Lower lobe of right lung (tissue), 2 donors: ENCODE data around the gene HPGD. TPM values are rescaled to one million over a fixed set of nuclear protein-coding genes. Genes with fewer than 3 reads are reported as not detected.

ENCODE experiments used
- ATAC-seq, 2 donors: fragments of 200-7000 bp; cut with Tn5 transposase; one replicate each; pipeline ENCODE4 v1.9.1; 2020 to 2022; ENCODE audit warnings: mild to moderate bottlenecking in 2 of 2, moderate library complexity in 2 of 2
- DNase-seq: peaks from one replicate; pipeline ENCODE4 v3.0.0-alpha.2; 2020
- H3K27ac ChIP-seq: fragments of 200-600 bp; one replicate; pipeline ENCODE4 v1.8.0; 2022
- H3K27me3 ChIP-seq: fragments of 200-600 bp; one replicate; pipeline ENCODE4 v1.8.0; 2022; ENCODE audit warnings: low read depth
- H3K36me3 ChIP-seq: fragments of 200-600 bp; one replicate; pipeline ENCODE4 v1.8.0; 2022; ENCODE audit warnings: mild to moderate bottlenecking
- H3K4me1 ChIP-seq: fragments of 200-600 bp; one replicate; pipeline ENCODE4 v1.8.0; 2022
- H3K4me3 ChIP-seq: fragments of 200-600 bp; one replicate; pipeline ENCODE4 v1.8.0; 2022; ENCODE audit warnings: mild to moderate bottlenecking
- H3K9me3 ChIP-seq: fragments of 200-600 bp; one replicate; pipeline ENCODE4 v1.8.0; 2022
- CTCF ChIP-seq: fragments of 200-600 bp; IDR thresholded peaks from one replicate; pipeline ENCODE4 v1.8.0; 2022; ENCODE audit warnings: antibody characterized with exemption, mild to moderate bottlenecking
- intact Hi-C: fragments of 100-400 bp; cut with DNase I; formaldehyde crosslinking; loops from one replicate; pipeline ENCODE4 v1.11.0; 2022
- total RNA-seq: library from RNA; stranded (reverse); fragmentation: NEBNext Ultra II Directional; extraction: Animal tissue kit (Norgen Biotek cat#: 25700); gene quantifications from one replicate; pipeline ENCODE4 v1.2.1, GENCODE V29; 2021
- donor health status: DM: no; HTN: yes; CAD: no; lungs with severe emphysema.

The HPGD gene
- total RNA-seq, 1 donor from 2014 or later: 87.2 TPM

- intact Hi-C loops: no loop called here
- no peak for DNase-seq
- H3K27ac ChIP-seq: no peak overlapping the region
Observed at GRCh38 chr4:174531486-174531885, 9.2 kb upstream of the HPGD start.

GRCh38 chr4:174528226-174528625 lies 5.9 kb upstream of the HPGD start:
- no peak for TF ChIP-seq CTCF
- no peaks in the 10 kb centered on the region for H3K9me3 ChIP-seq
- no peak for DNase-seq
- H3K4me3 ChIP-seq: no peak overlapping the region
- H3K4me1 ChIP-seq: peaks cover 4% of the 10 kb centered on the region
- peaks cover 2% of the 10 kb centered on the region for H3K27me3 ChIP-seq
- no peak overlapping the region for H3K27ac ChIP-seq
- intact Hi-C loops: no loop called here
- no peak for ATAC-seq
- H3K36me3 ChIP-seq: no peaks in the 10 kb centered on the region

More at GRCh38 chr4:174531486-174531885, 9.2 kb upstream of the HPGD start:
- H3K27me3 ChIP-seq: no peaks in the 10 kb centered on the region
- H3K36me3 ChIP-seq: no peaks in the 10 kb centered on the region
- no peak for TF ChIP-seq CTCF
- H3K4me1 ChIP-seq: no peaks in the 10 kb centered on the region
- H3K4me3 ChIP-seq: no peak overlapping the region
- no peaks in the 10 kb centered on the region for H3K9me3 ChIP-seq
- no peak for ATAC-seq

GRCh38 chr4:174526731-174527130 lies 4.4 kb upstream of the HPGD start:
- DNase-seq: no peak
- H3K27ac ChIP-seq: no peak overlapping the region
- TF ChIP-seq CTCF: no peak
- H3K36me3 ChIP-seq: no peaks in the 10 kb centered on the region
- no peak overlapping the region for H3K4me3 ChIP-seq
- intact Hi-C loops: no loop called here
- peaks cover 11% of the 10 kb centered on the region for H3K27me3 ChIP-seq
- no peaks in the 10 kb centered on the region for H3K9me3 ChIP-seq
- peaks cover 11% of the 10 kb centered on the region for H3K4me1 ChIP-seq
- no peak for ATAC-seq

GRCh38 chr4:174524242-174524641 lies 2.0 kb upstream of the HPGD start:
- Histone ChIP-seq H3K4me3 (peak overlapping the region; percentile 71), H3K4me1 (peaks cover 11% of the 10 kb centered on the region), H3K36me3 (no peaks in the 10 kb centered on the region), H3K27me3 (peaks cover 11% of the 10 kb centered on the region), H3K9me3 (no peaks in the 10 kb centered on the region), H3K27ac (no peak overlapping the region)
- intact Hi-C loops: no loop called here
- ATAC-seq (no peak), DNase-seq (no peak)
- TF ChIP-seq CTCF: no peak

GRCh38 chr4:174523025-174523693 lies 871 bp upstream of the HPGD start:
- intact Hi-C loops: no loop called here
- DNase-seq: no peak
- TF ChIP-seq CTCF: no peak
- peaks cover 11% of the 10 kb centered on the region for H3K27me3 ChIP-seq
- peak overlapping the region; percentile 71 for H3K4me3 ChIP-seq
- ATAC-seq: peak; percentile 4 to 13
- peak overlapping the region; percentile 87 for H3K27ac ChIP-seq
- no peaks in the 10 kb centered on the region for H3K36me3 ChIP-seq
- no peaks in the 10 kb centered on the region for H3K9me3 ChIP-seq
- peaks cover 11% of the 10 kb centered on the region for H3K4me1 ChIP-seq
